Fibroblast of lung (primary cell): ENCODE measurements around the gene NODAL. TPM values are rescaled to one million over a fixed set of nuclear protein-coding genes. Genes with fewer than 3 reads are reported as not detected.

ENCODE experiments used
- DNase-seq, 2 donors: peaks; one replicate each; pipeline versions ENCODE4 v3.0.0 to v3.0.0-alpha.2; 2010; ENCODE audit warnings: low read depth in 2 of 2
- H2AFZ ChIP-seq: 2 replicates; pipeline ENCODE4 v1.5.1; 2012; ENCODE audit warnings: low read length, control low read depth, inconsistent platforms
- H3K27ac ChIP-seq: 2 replicates; pipeline ENCODE4 v1.5.1; 2011; ENCODE audit warnings: low read length, control low read depth; ENCODE audit not compliant: insufficient read depth
- H3K27me3 ChIP-seq: 2 replicates; pipeline ENCODE4 v1.5.1; 2011; ENCODE audit warnings: mild to moderate bottlenecking, low read length; ENCODE audit not compliant: control insufficient read depth, insufficient read depth
- H3K36me3 ChIP-seq: 2 replicates; pipeline ENCODE4 v1.5.1; 2011; ENCODE audit warnings: low read length; ENCODE audit not compliant: control insufficient read depth, insufficient read depth
- H3K4me1 ChIP-seq: 2 replicates; pipeline ENCODE4 v1.5.1; 2011; ENCODE audit warnings: low read length; ENCODE audit not compliant: control insufficient read depth, insufficient read depth; ENCODE audit errors: extremely low read depth
- H3K4me2 ChIP-seq: 2 replicates; pipeline ENCODE4 v1.5.1; 2011; ENCODE audit warnings: low read length, control low read depth; ENCODE audit not compliant: insufficient read depth; ENCODE audit errors: extremely low read depth
- H3K4me3 ChIP-seq, 4 experiments: fragments of 200-600 bp in 1 of 4; sonication (generic) in 1 of 4; replicated peaks in 1 of 4; 2 replicates each; pipeline ENCODE4 v1.5.1; 2011 to 2016; ENCODE audit warnings: low read length in 4 of 4, low read depth in 3 of 4, mild to moderate bottlenecking in 3 of 4, control low read depth in 2 of 4, inconsistent platforms in 1 of 4, mixed read lengths in 1 of 4; ENCODE audit not compliant: insufficient read depth in 1 of 4; ENCODE audit errors: control extremely low read depth in 1 of 4
- H3K79me2 ChIP-seq: 2 replicates; pipeline ENCODE4 v1.5.1; 2012; ENCODE audit warnings: mild to moderate bottlenecking, low read length, inconsistent platforms; ENCODE audit not compliant: control insufficient read depth, insufficient read depth
- H3K9ac ChIP-seq: 2 replicates; pipeline ENCODE4 v1.5.1; 2011; ENCODE audit warnings: mild to moderate bottlenecking, low read length, control low read depth; ENCODE audit not compliant: insufficient read depth
- H3K9me3 ChIP-seq: 2 replicates; pipeline ENCODE4 v1.5.1; 2012; ENCODE audit warnings: low read depth, low read length; ENCODE audit not compliant: control insufficient read depth, insufficient read depth
- H4K20me1 ChIP-seq: 2 replicates; pipeline ENCODE4 v1.5.1; 2011; ENCODE audit warnings: low read length; ENCODE audit not compliant: control insufficient read depth, insufficient read depth; ENCODE audit errors: extremely low read depth
- CTCF ChIP-seq, 2 donors: IDR thresholded peaks in 1 of 2; conservative IDR thresholded peaks in 1 of 2; 1 replicate in 1 of 2; 2 replicates in 1 of 2; pipeline ENCODE4 v1.5.1; 2011 to 2012; ENCODE audit warnings: low read length in 2 of 2, control low read depth in 1 of 2, inconsistent platforms in 1 of 2, low read depth in 1 of 2, mild to moderate bottlenecking in 1 of 2
- EZH2 ChIP-seq: IDR thresholded peaks from 2 replicates; pipeline ENCODE4 v1.5.1; 2012; ENCODE audit warnings: low read length, control low read depth, mild to moderate bottlenecking; ENCODE audit errors: missing control alignments
- polyA plus RNA-seq, 2 donors: library from polyadenylated mRNA; depleted of rRNA in 1 of 2; stranded (reverse) in 1 of 2; unstranded in 1 of 2; fragments of >200 nt; gene quantifications; 2 replicates each; pipeline ENCODE4 v1.2.1, GENCODE V29; 2011 to 2012; ENCODE audit warnings: missing spikeins in 1 of 2
- total RNA-seq: library from RNA; depleted of rRNA; stranded (reverse); fragments of >200 nt; gene quantifications from 2 replicates; pipeline ENCODE4 v1.2.1, GENCODE V29; 2014

Gene NODAL
- total and polyA plus RNA-seq, 2 donors (not counting 1 experiment from before 2014, with no cell fraction given): not detected

- no peaks in the 10 kb centered on the region for H3K79me2 ChIP-seq
- no peaks in the 10 kb centered on the region for H4K20me1 ChIP-seq
- H3K27me3 ChIP-seq: peaks cover 2% of the 10 kb centered on the region
- H3K4me3 ChIP-seq: no peak overlapping the region
- no peak overlapping the region for H3K9ac ChIP-seq
- no peaks in the 10 kb centered on the region for H3K36me3 ChIP-seq
- H3K27ac ChIP-seq: no peak overlapping the region
- H2AFZ ChIP-seq: no peak overlapping the region
- H3K4me1 ChIP-seq: no peaks in the 10 kb centered on the region
- TF ChIP-seq EZH2 (no peak), CTCF (conservative IDR thresholded peaks at IDR 0.05 in 1 of 2, IDR thresholded peaks at IDR 0.05 in 1 of 2; ENCODE audit: low read depth in 1 of 2, low read length in 2 of 2) (no peak)
- no peaks in the 10 kb centered on the region for H3K9me3 ChIP-seq
- no peak for DNase-seq
- no peak overlapping the region for H3K4me2 ChIP-seq
These were observed 49.8 kb downstream of the NODAL start for GRCh38 chr10:70391654-70392053.

Other genes starting within 250 kb of the NODAL start
- gene PPA1, start 208.3 kb downstream of the NODAL start, total RNA-seq: 287 and 313 TPM in 2 replicates
- 167 and 207 TPM in 2 replicates for gene PPA1, start 208.3 kb downstream of the NODAL start, polyA plus RNA-seq
- gene NPFFR1, start 157.7 kb downstream of the NODAL start, total RNA-seq: under 0.01 TPM in 1 of 2 replicates, not detected in the other
- gene NPFFR1, start 157.7 kb downstream of the NODAL start, polyA plus RNA-seq: not detected in 2 replicates
- gene LRRC20, start 59.1 kb downstream of the NODAL start, total RNA-seq: 6.4 and 8.8 TPM in 2 replicates
- 8.4 and 13.2 TPM in 2 replicates for gene LRRC20, start 59.1 kb downstream of the NODAL start, polyA plus RNA-seq
- 18.0 and 21.8 TPM in 2 replicates for gene EIF4EBP2, start 37.5 kb downstream of the NODAL start, total RNA-seq
- 41.5 and 44.9 TPM in 2 replicates for gene EIF4EBP2, start 37.5 kb downstream of the NODAL start, polyA plus RNA-seq
- gene PALD1, start 37.1 kb upstream of the NODAL start, total RNA-seq: 0.26 and 0.33 TPM in 2 replicates
- gene PALD1, start 37.1 kb upstream of the NODAL start, polyA plus RNA-seq: 0.09 and 0.41 TPM in 2 replicates
- not detected in 2 replicates for gene PRF1, start 161.1 kb upstream of the NODAL start, total RNA-seq
- not detected in 2 replicates for gene PRF1, start 161.1 kb upstream of the NODAL start, polyA plus RNA-seq
- gene ADAMTS14, start 230.8 kb upstream of the NODAL start, total RNA-seq: 1.8 and 4.1 TPM in 2 replicates
- gene ADAMTS14, start 230.8 kb upstream of the NODAL start, polyA plus RNA-seq: 3.1 and 6.2 TPM in 2 replicates